IMR-90 (cell line): Measurements from ENCODE around the gene IRAG1. TPM values are rescaled to one million over a fixed set of nuclear protein-coding genes. Genes with fewer than 3 reads are reported as not detected.

Source experiments
- ATAC-seq: fragments of 200-7000 bp; cut with Tn5 transposase; 2 replicates; pipeline ENCODE4 v1.9.1; 2020; ENCODE audit warnings: low read depth, mild to moderate bottlenecking, moderate library complexity
- BruUV-seq: library from RNA; stranded (reverse); fragments of 400-500 nt; replicated peaks from 2 replicates; lab custom pipeline; 2021; lab: Mats Ljungman, UMichigan
- CTCF ChIA-PET: fragments of 300-600 bp; formaldehyde crosslinking; extraction: SDS; loops from one replicate; lab custom pipeline; 2021; ENCODE audit warnings: antibody characterized with exemption; lab: Yijun Ruan, JAX
- POLR2A ChIA-PET: fragments of 300-600 bp; sonication (Branson Sonifier 250); formaldehyde crosslinking; loops from one replicate; lab custom pipeline; 2022; ENCODE audit warnings: antibody characterized with exemption; ENCODE audit not compliant: unreplicated experiment; lab: Charles Lee
- DNase-seq: peaks from one replicate; pipeline ENCODE4 v3.0.0; 2013
- H2AFZ ChIP-seq: replicated peaks from 2 replicates; pipeline ENCODE3; 2013; ENCODE audit warnings: low read length, mild to moderate bottlenecking; ENCODE audit not compliant: poor library complexity
- H2AK5ac ChIP-seq: 2 replicates; pipeline ENCODE4 v1.6.1; 2013; ENCODE audit warnings: low read depth, low read length, inconsistent platforms
- H2AK9ac ChIP-seq: replicated peaks from 2 replicates; pipeline ENCODE3; 2013; ENCODE audit warnings: mild to moderate bottlenecking, low read depth, low read length, moderate library complexity; ENCODE audit not compliant: poor library complexity
- H2BK120ac ChIP-seq: 2 replicates; pipeline ENCODE4 v1.6.1; 2013; ENCODE audit warnings: low read depth, low read length, inconsistent platforms
- H2BK15ac ChIP-seq: 3 replicates; pipeline ENCODE4 v1.6.1; 2013; ENCODE audit warnings: low read depth, low read length, inconsistent platforms
- H2BK20ac ChIP-seq: 2 replicates; pipeline ENCODE4 v1.6.1; 2013; ENCODE audit warnings: low read depth, mild to moderate bottlenecking, inconsistent platforms, low read length, moderate library complexity
- H2BK5ac ChIP-seq: 2 replicates; pipeline ENCODE4 v1.6.1; 2013; ENCODE audit warnings: mild to moderate bottlenecking, low read depth, low read length, inconsistent platforms; ENCODE audit not compliant: poor library complexity, severe bottlenecking
- H3K14ac ChIP-seq: replicated peaks from 2 replicates; pipeline ENCODE4 v1.6.1; 2013; ENCODE audit warnings: low read depth, low read length, inconsistent platforms
- H3K18ac ChIP-seq: 2 replicates; pipeline ENCODE4 v1.6.1; 2013; ENCODE audit warnings: low read depth, low read length, control low read depth
- H3K23ac ChIP-seq: 2 replicates; pipeline ENCODE4 v1.6.1; 2013; ENCODE audit warnings: low read depth, low read length, inconsistent platforms
- H3K27ac ChIP-seq: 2 replicates; pipeline ENCODE4 v1.5.1; 2013; ENCODE audit warnings: mild to moderate bottlenecking, control low read depth, low read length; ENCODE audit not compliant: insufficient read depth
- H3K27me3 ChIP-seq: 2 replicates; pipeline ENCODE4 v1.6.1; 2013; ENCODE audit warnings: low read length; ENCODE audit not compliant: control insufficient read depth, insufficient read depth
- H3K36me3 ChIP-seq: 2 replicates; pipeline ENCODE4 v1.6.1; 2013; ENCODE audit warnings: low read length, mixed read lengths; ENCODE audit not compliant: control insufficient read depth, insufficient read depth
- H3K4ac ChIP-seq: 2 replicates; pipeline ENCODE4 v1.6.1; 2013; ENCODE audit warnings: low read depth, low read length, inconsistent platforms
- H3K4me1 ChIP-seq: 2 replicates; pipeline ENCODE4 v1.6.1; 2013; ENCODE audit warnings: low read length, mixed read lengths; ENCODE audit not compliant: control insufficient read depth, insufficient read depth
- H3K4me2 ChIP-seq: 2 replicates; pipeline ENCODE4 v1.6.1; 2013; ENCODE audit warnings: low read depth, mild to moderate bottlenecking, control low read depth, low read length, moderate library complexity
- H3K4me3 ChIP-seq: 2 replicates; pipeline ENCODE4 v1.5.1; 2013; ENCODE audit warnings: low read depth, mild to moderate bottlenecking, control low read depth, low read length, moderate library complexity; ENCODE audit not compliant: insufficient read depth
- H3K56ac ChIP-seq: 2 replicates; pipeline ENCODE4 v1.6.1; 2013; ENCODE audit warnings: low read length, inconsistent platforms; ENCODE audit not compliant: insufficient read depth; ENCODE audit errors: extremely low read depth
- H3K79me1 ChIP-seq, 2 experiments: 2 replicates each; pipeline ENCODE4 v1.6.1; 2013; ENCODE audit warnings: low read length in 2 of 2, inconsistent platforms in 1 of 2, low read depth in 1 of 2
- H3K9ac ChIP-seq: 2 replicates; pipeline ENCODE4 v1.6.1; 2013; ENCODE audit warnings: low read depth, low read length, control low read depth
- H3K9me1 ChIP-seq: 2 replicates; pipeline ENCODE4 v1.6.1; 2013; ENCODE audit warnings: low read length, inconsistent platforms; ENCODE audit not compliant: insufficient read depth
- H3K9me3 ChIP-seq: 2 replicates; pipeline ENCODE4 v1.6.1; 2013; ENCODE audit warnings: low read length; ENCODE audit not compliant: control insufficient read depth, insufficient read depth
- H4K20me1 ChIP-seq: 2 replicates; pipeline ENCODE4 v1.6.1; 2013; ENCODE audit warnings: low read length, inconsistent platforms; ENCODE audit not compliant: insufficient read depth
- H4K5ac ChIP-seq: 2 replicates; pipeline ENCODE4 v1.6.1; 2013; ENCODE audit warnings: mild to moderate bottlenecking, low read depth, low read length, control low read depth
- H4K8ac ChIP-seq, 2 experiments: 2 replicates each; pipeline ENCODE4 v1.6.1; 2013; ENCODE audit warnings: low read depth in 2 of 2, low read length in 2 of 2, control low read depth in 1 of 2, inconsistent platforms in 1 of 2
- H4K91ac ChIP-seq: 2 replicates; pipeline ENCODE4 v1.6.1; 2013; ENCODE audit warnings: low read depth, low read length, inconsistent platforms; ENCODE audit not compliant: insufficient read depth
- CHD1 ChIP-seq: IDR thresholded peaks from 2 replicates; pipeline ENCODE4 v1.6.1; 2012; ENCODE audit warnings: low read depth, low read length, improper control_type of control experiment
- WGBS, 2 experiments: methylation state at CpG; one replicate each; pipeline versions ENCODE4 v1.1.5 to v1.1.7; 2013; ENCODE audit warnings: missing lambda C conversion rate in 2 of 2; ENCODE audit not compliant: insufficient read length in 1 of 2; ENCODE audit errors: extremely low coverage in 2 of 2; 5-methylcytosine and 5-hydroxymethylcytosine counted together
- dilution Hi-C: fragments of 300-500 bp; cut with HindIII; formaldehyde crosslinking; loops from one replicate; pipeline ENCODE4 v1.14.3; 2018; ENCODE audit warnings: low sequenced_read_pairs; ENCODE audit not compliant: unreplicated experiment
- in situ Hi-C: fragments of 300-500 bp; cut with MboI; formaldehyde crosslinking; loops from 3 replicates; pipeline ENCODE4 v1.14.3; 2019; ENCODE audit warnings: low sequenced_read_pairs, inconsistent platforms, mixed read lengths
- intact Hi-C: fragments of 100-400 bp; cut with micrococcal nuclease; formaldehyde crosslinking; loops from 2 replicates; pipeline ENCODE4 v1.10.0; 2022
- polyA plus RNA-seq, 3 experiments: library from polyadenylated mRNA; depleted of rRNA; stranded (reverse); fragments of >200 nt; gene quantifications; 2 replicates each; pipeline ENCODE4 v1.2.3, GENCODE V29; 2012; ENCODE audit warnings: low replicate concordance in 1 of 3
- total RNA-seq: library from RNA; depleted of rRNA; stranded (reverse); fragments of >200 nt; gene quantifications from 2 replicates; pipeline ENCODE4 v1.2.3, GENCODE V29; 2012
- TF ChIP-seq, protein P1 (sequence below): conservative IDR thresholded peaks from 2 replicates; pipeline ENCODE4 v1.5.1; 2012; ENCODE audit warnings: mild to moderate bottlenecking, low read depth, low read length, improper control_type of control experiment

IRAG1 gene
- total and polyA plus RNA-seq, 2 of the 4 experiments (the other 2 are of a cell fraction): 19.4 to 25.8 TPM

- no peak for ATAC-seq
- POLR2A ChIA-PET: no interaction called here
Observed at GRCh38 chr11:10688401-10688800, 5.2 kb downstream of the IRAG1 start.

More at GRCh38 chr11:10688401-10688800, 5.2 kb downstream of the IRAG1 start:
- H2AFZ ChIP-seq: no peak overlapping the region
- H3K27me3 ChIP-seq: no peaks in the 10 kb centered on the region
- H4K20me1 ChIP-seq: peaks cover 12% of the 10 kb centered on the region; the same call in 1 of the 2 replicates
- dilution Hi-C loops: no loop called here
- H3K9me3 ChIP-seq: no peaks in the 10 kb centered on the region
- no peak overlapping the region for H2AK9ac ChIP-seq
- no peak overlapping the region for H2BK20ac ChIP-seq
- H3K4ac ChIP-seq: no peak overlapping the region; the same call in 1 of the 2 replicates
- H3K9ac ChIP-seq: no peak overlapping the region
- no peak overlapping the region for H2AK5ac ChIP-seq
- H4K5ac ChIP-seq: no peak overlapping the region; the same call in 1 of the 2 replicates
- BruUV-seq: no TSS peak
- H3K79me1 ChIP-seq: peaks cover 39 to 85% of the 10 kb centered on the region in 2 experiments
- peaks cover 31% of the 10 kb centered on the region for H3K4me1 ChIP-seq
- H3K4me2 ChIP-seq: no peak overlapping the region
- no peak overlapping the region; the same call in 2 of the 3 replicates for H2BK15ac ChIP-seq
- no peak overlapping the region for H2BK5ac ChIP-seq
- no peak overlapping the region for H3K4me3 ChIP-seq
- H2BK120ac ChIP-seq: no peak overlapping the region
- DNase-seq: peak; percentile 34
- no peak overlapping the region for H3K56ac ChIP-seq
- peaks cover 43% of the 10 kb centered on the region for H3K9me1 ChIP-seq
- H3K36me3 ChIP-seq: peaks cover 40% of the 10 kb centered on the region
- intact Hi-C loops: no loop called here
- H3K14ac ChIP-seq: no peak overlapping the region
- no peak overlapping the region for H3K27ac ChIP-seq
- CTCF ChIA-PET: no interaction called here
- no peak overlapping the region for H3K18ac ChIP-seq
- TF ChIP-seq, protein P1, sequence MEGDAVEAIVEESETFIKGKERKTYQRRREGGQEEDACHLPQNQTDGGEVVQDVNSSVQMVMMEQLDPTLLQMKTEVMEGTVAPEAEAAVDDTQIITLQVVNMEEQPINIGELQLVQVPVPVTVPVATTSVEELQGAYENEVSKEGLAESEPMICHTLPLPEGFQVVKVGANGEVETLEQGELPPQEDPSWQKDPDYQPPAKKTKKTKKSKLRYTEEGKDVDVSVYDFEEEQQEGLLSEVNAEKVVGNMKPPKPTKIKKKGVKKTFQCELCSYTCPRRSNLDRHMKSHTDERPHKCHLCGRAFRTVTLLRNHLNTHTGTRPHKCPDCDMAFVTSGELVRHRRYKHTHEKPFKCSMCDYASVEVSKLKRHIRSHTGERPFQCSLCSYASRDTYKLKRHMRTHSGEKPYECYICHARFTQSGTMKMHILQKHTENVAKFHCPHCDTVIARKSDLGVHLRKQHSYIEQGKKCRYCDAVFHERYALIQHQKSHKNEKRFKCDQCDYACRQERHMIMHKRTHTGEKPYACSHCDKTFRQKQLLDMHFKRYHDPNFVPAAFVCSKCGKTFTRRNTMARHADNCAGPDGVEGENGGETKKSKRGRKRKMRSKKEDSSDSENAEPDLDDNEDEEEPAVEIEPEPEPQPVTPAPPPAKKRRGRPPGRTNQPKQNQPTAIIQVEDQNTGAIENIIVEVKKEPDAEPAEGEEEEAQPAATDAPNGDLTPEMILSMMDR: 0 out of 2 replicates have a peak, but pooled peaks have one; percentile 6
- no peak for TF ChIP-seq CHD1
- whole genome bisulfite sequencing, 2 experiments: 33% methylated on average over 1 of the region's 2 CpGs; no CpG with 5 or more reads in 1 of the 2 experiments
- peak overlapping the region; percentile 66; the same call in 1 of the 2 replicates for H3K23ac ChIP-seq
- H4K8ac ChIP-seq: 0 out of 4 replicates have a peak overlapping the region, but pooled peaks of 1 of the 2 experiments have one; percentile 6
- in situ Hi-C loops: no loop called here
- H4K91ac ChIP-seq: peak overlapping the region; percentile 10; the same call in 1 of the 2 replicates
